H9 (cell line): ENCODE data around the gene EEIG2. TPM values are rescaled to one million over a fixed set of nuclear protein-coding genes. Genes with fewer than 3 reads are reported as not detected.

Experiments
- DNase-seq: peaks from one replicate; pipeline ENCODE4 v3.0.0-alpha.2; 2017
- H2AFZ ChIP-seq: one replicate; pipeline ENCODE4 v1.6.1; 2013; ENCODE audit warnings: mild to moderate bottlenecking, low read length, control low read depth, moderate library complexity
- H2AK5ac ChIP-seq: 2 replicates; pipeline ENCODE4 v1.6.1; 2013; ENCODE audit warnings: low read length, control low read depth, mixed read lengths; ENCODE audit not compliant: insufficient read length
- H2BK120ac ChIP-seq: one replicate; pipeline ENCODE4 v1.6.1; 2013; ENCODE audit warnings: low read depth, mild to moderate bottlenecking, low read length, control low read depth, inconsistent platforms; ENCODE audit not compliant: poor library complexity, severe bottlenecking
- H2BK12ac ChIP-seq: 2 replicates; pipeline ENCODE4 v1.6.1; 2013; ENCODE audit warnings: low read length, control low read depth, mixed read lengths, low read depth; ENCODE audit not compliant: insufficient read length
- H2BK15ac ChIP-seq: 2 replicates; pipeline ENCODE4 v1.6.1; 2013; ENCODE audit warnings: low read depth, low read length, control low read depth
- H2BK20ac ChIP-seq: one replicate; pipeline ENCODE4 v1.6.1; 2013; ENCODE audit warnings: low read depth, mild to moderate bottlenecking, low read length, control low read depth, inconsistent platforms; ENCODE audit not compliant: poor library complexity, severe bottlenecking
- H2BK5ac ChIP-seq: 2 replicates; pipeline ENCODE4 v1.6.1; 2013; ENCODE audit warnings: low read length, control low read depth, mixed read lengths; ENCODE audit not compliant: insufficient read length
- H3K14ac ChIP-seq: 2 replicates; pipeline ENCODE4 v1.6.1; 2013; ENCODE audit warnings: low read length, control low read depth; ENCODE audit not compliant: insufficient read depth
- H3K18ac ChIP-seq: 2 replicates; pipeline ENCODE4 v1.6.1; 2013; ENCODE audit warnings: low read depth, mild to moderate bottlenecking, mixed read lengths, low read length, control low read depth; ENCODE audit not compliant: insufficient read length
- H3K23ac ChIP-seq: 2 replicates; pipeline ENCODE4 v1.6.1; 2013; ENCODE audit warnings: low read length, control low read depth, mixed read lengths, low read depth; ENCODE audit not compliant: insufficient read length
- H3K23me2 ChIP-seq: 2 replicates; pipeline ENCODE4 v1.6.1; 2013; ENCODE audit warnings: low read depth, mild to moderate bottlenecking, mixed read lengths, low read length, control low read depth; ENCODE audit not compliant: insufficient read length, poor library complexity, severe bottlenecking
- H3K27ac ChIP-seq: 2 replicates; pipeline ENCODE4 v1.5.1; 2013; ENCODE audit warnings: low read length, control low read depth, mixed read lengths, low read depth; ENCODE audit not compliant: insufficient read length
- H3K27me3 ChIP-seq: 2 replicates; pipeline ENCODE4 v1.6.1; 2013; ENCODE audit warnings: low read length, control low read depth, inconsistent platforms; ENCODE audit not compliant: insufficient read depth
- H3K4ac ChIP-seq: 2 replicates; pipeline ENCODE4 v1.6.1; 2013; ENCODE audit warnings: low read depth, mild to moderate bottlenecking, control low read depth, inconsistent platforms, low read length, moderate library complexity
- H3K4me1 ChIP-seq: 2 replicates; pipeline ENCODE4 v1.6.1; 2013; ENCODE audit warnings: low read length, control low read depth, inconsistent platforms; ENCODE audit not compliant: insufficient read depth
- H3K4me2 ChIP-seq: 2 replicates; pipeline ENCODE4 v1.6.1; 2013; ENCODE audit warnings: low read length, control low read depth, mixed read lengths; ENCODE audit not compliant: insufficient read length, insufficient read depth
- H3K56ac ChIP-seq: 2 replicates; pipeline ENCODE4 v1.6.1; 2013; ENCODE audit warnings: low read depth, mild to moderate bottlenecking, mixed read lengths, low read length, control low read depth; ENCODE audit not compliant: insufficient read length
- H3K79me1 ChIP-seq: 2 replicates; pipeline ENCODE4 v1.6.1; 2013; ENCODE audit warnings: low read depth, mild to moderate bottlenecking, moderate library complexity, low read length, control low read depth, inconsistent platforms; ENCODE audit not compliant: insufficient read depth, poor library complexity, severe bottlenecking
- H3K79me2 ChIP-seq: 2 replicates; pipeline ENCODE4 v1.6.1; 2013; ENCODE audit warnings: low read length, control low read depth, inconsistent platforms; ENCODE audit not compliant: insufficient read depth
- H3K9ac ChIP-seq: 2 replicates; pipeline ENCODE4 v1.6.1; 2013; ENCODE audit warnings: low read length, control low read depth, mixed read lengths; ENCODE audit not compliant: insufficient read length; ENCODE audit errors: extremely low read depth
- H3K9me3 ChIP-seq: one replicate; pipeline ENCODE4 v1.6.1; 2013; ENCODE audit warnings: low read depth, low read length, inconsistent platforms; ENCODE audit not compliant: control insufficient read depth
- H3T11ph ChIP-seq: one replicate; pipeline ENCODE4 v1.6.1; 2013; ENCODE audit warnings: mild to moderate bottlenecking, low read length, control low read depth, inconsistent platforms
- H4K20me1 ChIP-seq: one replicate; pipeline ENCODE4 v1.6.1; 2013; ENCODE audit not compliant: control insufficient read depth, insufficient read length, insufficient read depth
- H4K5ac ChIP-seq: 2 replicates; pipeline ENCODE4 v1.6.1; 2013; ENCODE audit warnings: low read depth, mild to moderate bottlenecking, mixed read lengths, low read length, control low read depth; ENCODE audit not compliant: insufficient read length
- H4K8ac ChIP-seq: replicated peaks from 2 replicates; pipeline ENCODE4 v1.6.1; 2013; ENCODE audit warnings: low read length, control low read depth, mixed read lengths, low read depth; ENCODE audit not compliant: insufficient read length
- H4K91ac ChIP-seq: 2 replicates; pipeline ENCODE4 v1.6.1; 2013; ENCODE audit warnings: low read depth, mild to moderate bottlenecking, moderate library complexity, mixed read lengths, low read length, control low read depth; ENCODE audit not compliant: insufficient read length
- H3K27ac Mint-ChIP-seq, 3 experiments: 2 replicates in 2 of 3; 3 replicates in 1 of 3; pipeline ENCODE4 v1.8.0; 2020 to 2021; ENCODE audit warnings: mixed read lengths in 3 of 3, mild to moderate bottlenecking in 1 of 3, moderate library complexity in 1 of 3
- H3K27me3 Mint-ChIP-seq: 2 replicates; pipeline ENCODE4 v1.8.0; 2021; ENCODE audit warnings: low read depth, mild to moderate bottlenecking, moderate library complexity, mixed read lengths
- H3K36me3 Mint-ChIP-seq, 3 experiments: 2 replicates in 2 of 3; 3 replicates in 1 of 3; pipeline ENCODE4 v1.8.0; 2020 to 2021; ENCODE audit warnings: low read depth in 3 of 3, mixed read lengths in 3 of 3; ENCODE audit not compliant: insufficient read depth in 1 of 3
- H3K4me1 Mint-ChIP-seq, 2 experiments: 2 replicates each; pipeline ENCODE4 v1.8.0; 2020; ENCODE audit warnings: mixed read lengths in 2 of 2
- H3K4me3 Mint-ChIP-seq, 2 experiments: 2 replicates in 1 of 2; 3 replicates in 1 of 2; pipeline ENCODE4 v1.8.0; 2020 to 2021; ENCODE audit warnings: mild to moderate bottlenecking in 2 of 2, mixed read lengths in 2 of 2, moderate library complexity in 1 of 2
- H3K9me3 Mint-ChIP-seq, 2 experiments: 2 replicates in 1 of 2; 3 replicates in 1 of 2; pipeline ENCODE4 v1.8.0; 2020; ENCODE audit warnings: mild to moderate bottlenecking in 2 of 2, mixed read lengths in 2 of 2, moderate library complexity in 1 of 2
- WGBS: extraction: QIAGEN DNeasy Blood & Tissue Kit; methylation state at CpG from one replicate; pipeline ENCODE4 v1.1.7; 2013; ENCODE audit warnings: missing lambda C conversion rate, low lambda C conversion rate, mixed read lengths; ENCODE audit not compliant: insufficient read length; ENCODE audit errors: extremely low coverage; 5-methylcytosine and 5-hydroxymethylcytosine counted together
- total RNA-seq: library from RNA; stranded (reverse); gene quantifications from 2 replicates; pipeline ENCODE4 v1.2.1, GENCODE V29; 2021
- TF ChIP-seq, protein P1 (sequence below): fragments of 200-600 bp; sonication (generic); conservative IDR thresholded peaks from 3 replicates; pipeline ENCODE4 v1.8.0; 2021; ENCODE audit warnings: antibody characterized with exemption, mild to moderate bottlenecking

EEIG2 gene
- total RNA-seq, 1 experiment from 2014 or later: 17.0 TPM

- H2BK20ac ChIP-seq: no peak overlapping the region
- H2BK5ac ChIP-seq: no peak overlapping the region
- no peaks in the 10 kb centered on the region for H3K4me1 ChIP-seq
- H3K14ac ChIP-seq: no peak overlapping the region
- DNase-seq: no peak
- no peak overlapping the region for H3K23ac ChIP-seq
- no peak overlapping the region for H2AFZ ChIP-seq
- peaks cover 0 to 3% of the 10 kb centered on the region in 2 experiments; a peak in 2 of 5 replicates for H3K9me3 Mint-ChIP-seq
- no peak overlapping the region for H3K4me2 ChIP-seq
- H3K27ac ChIP-seq: no peak overlapping the region
- no peaks in the 10 kb centered on the region for H3K27me3 Mint-ChIP-seq
- H2BK120ac ChIP-seq: no peak overlapping the region
- no peak overlapping the region for H2BK15ac ChIP-seq
- no peak overlapping the region for H4K91ac ChIP-seq
- H3K9ac ChIP-seq: no peak overlapping the region
- H3K79me1 ChIP-seq: no peaks in the 10 kb centered on the region
- 0 out of 2 replicates have a peak, but pooled peaks cover 2% of the 10 kb centered on the region for H3K79me2 ChIP-seq
- TF ChIP-seq, protein P1, sequence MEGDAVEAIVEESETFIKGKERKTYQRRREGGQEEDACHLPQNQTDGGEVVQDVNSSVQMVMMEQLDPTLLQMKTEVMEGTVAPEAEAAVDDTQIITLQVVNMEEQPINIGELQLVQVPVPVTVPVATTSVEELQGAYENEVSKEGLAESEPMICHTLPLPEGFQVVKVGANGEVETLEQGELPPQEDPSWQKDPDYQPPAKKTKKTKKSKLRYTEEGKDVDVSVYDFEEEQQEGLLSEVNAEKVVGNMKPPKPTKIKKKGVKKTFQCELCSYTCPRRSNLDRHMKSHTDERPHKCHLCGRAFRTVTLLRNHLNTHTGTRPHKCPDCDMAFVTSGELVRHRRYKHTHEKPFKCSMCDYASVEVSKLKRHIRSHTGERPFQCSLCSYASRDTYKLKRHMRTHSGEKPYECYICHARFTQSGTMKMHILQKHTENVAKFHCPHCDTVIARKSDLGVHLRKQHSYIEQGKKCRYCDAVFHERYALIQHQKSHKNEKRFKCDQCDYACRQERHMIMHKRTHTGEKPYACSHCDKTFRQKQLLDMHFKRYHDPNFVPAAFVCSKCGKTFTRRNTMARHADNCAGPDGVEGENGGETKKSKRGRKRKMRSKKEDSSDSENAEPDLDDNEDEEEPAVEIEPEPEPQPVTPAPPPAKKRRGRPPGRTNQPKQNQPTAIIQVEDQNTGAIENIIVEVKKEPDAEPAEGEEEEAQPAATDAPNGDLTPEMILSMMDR: no peak
- no peak overlapping the region for H3K4me3 Mint-ChIP-seq
- H4K8ac ChIP-seq: no peak overlapping the region
- no peaks in the 10 kb centered on the region for H3K4me1 Mint-ChIP-seq
- H4K5ac ChIP-seq: no peak overlapping the region
- no peak overlapping the region for H2BK12ac ChIP-seq
- H3K9me3 ChIP-seq: no peaks in the 10 kb centered on the region
- H3K23me2 ChIP-seq: no peaks in the 10 kb centered on the region
- H3K36me3 Mint-ChIP-seq: peaks cover 0 to 4% (median 2%) of the 10 kb centered on the region in 3 experiments; a peak in 4 of 7 replicates
- no peak overlapping the region for H2AK5ac ChIP-seq
- no peak overlapping the region for H3K18ac ChIP-seq
- H3K27ac Mint-ChIP-seq: no peak overlapping the region
- H3K27me3 ChIP-seq: no peaks in the 10 kb centered on the region
- H4K20me1 ChIP-seq: no peaks in the 10 kb centered on the region
- no CpG with 5 or more reads among the region's 2 CpGs for WGBS
- H3T11ph ChIP-seq: no peak overlapping the region
- no peak overlapping the region for H3K4ac ChIP-seq
- no peak overlapping the region for H3K56ac ChIP-seq
These were observed 13.3 kb downstream of the EEIG2 start for GRCh38 chr1:108573183-108573582.
